Nucleus accumbens (tissue), 56 donors: ENCODE results near the gene RXYLT1.
"Not testable (repeated sequence)": the region's sequence is repeated elsewhere in the genome, so short reads cannot be mapped to it uniquely, and the experiment has no call there.

Experiments
- DNase-seq, 56 donors: peaks; one replicate each; lab custom pipeline; 2025; lab: John Stamatoyannopoulos, UW

RXYLT1 gene

GRCh38 chr12:63842750-63843149, 63.0 kb downstream of the RXYLT1 start:
- not testable (repeated sequence) for DNase-seq

DNA sequence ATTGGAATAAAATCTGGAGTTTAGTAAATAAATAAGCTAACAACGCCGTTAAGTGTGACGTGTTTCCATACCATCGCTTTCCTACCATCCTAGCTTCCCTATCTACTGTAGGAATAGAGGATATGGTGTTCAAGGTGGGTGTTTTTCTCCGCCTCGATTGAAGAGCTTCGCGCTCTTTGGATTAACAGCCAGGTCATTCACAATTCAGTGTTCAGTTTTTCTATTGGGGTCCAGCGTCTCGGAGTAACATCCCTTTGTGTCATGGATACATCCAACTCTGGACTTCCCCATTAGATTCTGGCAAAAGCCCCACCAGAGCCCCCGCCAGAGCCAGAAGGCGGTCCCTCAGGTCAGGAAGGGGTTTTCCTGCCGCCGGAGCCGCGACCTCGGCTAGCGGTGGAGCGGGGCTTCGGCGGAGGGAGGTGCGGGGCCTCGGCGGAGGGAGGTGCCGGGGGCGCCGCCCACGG, 63.6 kb downstream of the RXYLT1 start:
- DNase-seq: peak in 2 of 56 donors; percentile 72 to 88

DNA sequence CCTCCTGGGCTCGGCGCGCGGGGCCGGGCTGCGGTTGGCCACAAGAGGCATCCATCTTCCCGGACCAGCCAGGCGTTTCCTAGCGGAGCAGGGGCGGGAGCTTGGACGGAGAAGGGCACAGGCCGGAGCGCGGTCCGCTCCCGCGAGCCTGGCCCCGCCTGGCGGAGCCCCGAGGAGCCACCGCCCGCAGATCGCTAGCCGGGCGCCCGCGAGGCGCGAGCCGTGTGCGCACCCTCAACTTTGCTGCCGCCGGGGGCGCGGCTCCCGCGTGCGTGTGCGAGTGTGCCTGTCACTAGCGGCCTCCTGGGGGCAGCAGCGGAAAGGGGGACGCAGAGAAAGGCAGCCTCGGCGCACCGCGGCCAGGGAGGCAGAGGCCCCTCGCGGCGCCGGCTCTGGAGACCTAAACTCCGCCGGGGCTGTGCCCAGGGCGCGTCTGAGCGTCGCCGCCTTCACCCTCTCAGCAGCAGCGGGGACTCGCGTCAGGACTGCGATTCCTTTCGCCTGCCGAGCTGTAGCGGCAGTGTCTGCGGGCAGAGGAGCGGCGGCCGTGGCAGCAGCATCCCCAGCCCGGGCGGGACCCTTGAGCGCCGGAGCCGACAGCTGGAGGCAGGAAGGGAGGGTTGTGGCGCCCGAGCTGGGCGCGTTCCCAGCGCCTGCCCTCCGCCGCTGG, 64.1 kb downstream of the RXYLT1 start:
- peak in 55 of 56 donors; percentile 40 to 97 (median 88) for DNase-seq

DNA sequence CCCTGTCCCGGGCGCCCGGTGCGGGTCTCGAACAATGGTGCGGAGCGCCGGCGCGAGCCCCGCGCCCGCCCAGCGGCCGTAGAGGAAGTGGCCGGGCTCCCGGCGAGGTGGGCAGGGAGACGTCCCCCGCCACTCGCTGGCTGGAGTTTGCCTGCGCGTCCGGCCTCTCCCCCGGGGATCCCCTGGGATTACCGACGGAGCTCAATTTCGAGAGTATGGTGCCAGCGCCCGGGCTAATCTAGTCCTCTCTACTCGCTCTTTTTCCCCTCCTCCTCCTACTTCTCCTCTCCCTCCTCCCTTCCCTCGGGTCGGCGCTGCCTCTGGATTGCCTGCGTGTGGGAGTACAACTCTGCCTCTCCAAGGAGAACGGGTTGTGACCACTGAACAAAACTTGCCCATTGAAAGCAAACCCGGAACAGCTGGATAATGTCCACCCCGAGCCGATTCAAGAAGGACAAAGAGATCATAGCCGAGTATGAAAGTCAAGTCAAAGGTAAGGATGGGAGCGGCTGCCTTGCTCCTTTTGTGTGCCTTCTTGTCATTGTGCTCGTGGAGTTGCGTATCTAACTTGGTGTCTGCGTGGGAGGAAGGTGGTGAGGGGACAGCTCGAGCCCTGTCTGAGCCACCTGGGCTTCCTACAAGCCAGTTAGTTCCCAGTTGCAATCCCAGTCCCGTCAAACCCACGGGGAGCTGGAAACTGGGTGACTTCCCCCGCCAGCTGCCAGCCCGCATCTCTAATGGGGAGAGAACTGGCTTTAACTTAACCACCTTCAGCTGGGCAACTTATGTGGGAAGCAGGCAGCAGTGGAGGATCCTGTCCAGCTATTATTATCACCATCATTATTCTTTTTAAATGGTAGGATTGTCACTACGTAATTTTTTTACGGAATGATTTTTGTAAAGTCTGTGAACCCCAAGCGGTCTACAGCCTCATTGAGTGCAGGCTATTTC, 65.0 kb downstream of the RXYLT1 start, which contains the start of gene SRGAP1:
Gene SRGAP1 (plus strand): TSS at position 310 of the 951 bp plus-strand sequence. CDS start 117 bp downstream, at position 427.
- DNase-seq: peak in 49 of 56 donors; percentile 28 to 86 (median 61)

DNA sequence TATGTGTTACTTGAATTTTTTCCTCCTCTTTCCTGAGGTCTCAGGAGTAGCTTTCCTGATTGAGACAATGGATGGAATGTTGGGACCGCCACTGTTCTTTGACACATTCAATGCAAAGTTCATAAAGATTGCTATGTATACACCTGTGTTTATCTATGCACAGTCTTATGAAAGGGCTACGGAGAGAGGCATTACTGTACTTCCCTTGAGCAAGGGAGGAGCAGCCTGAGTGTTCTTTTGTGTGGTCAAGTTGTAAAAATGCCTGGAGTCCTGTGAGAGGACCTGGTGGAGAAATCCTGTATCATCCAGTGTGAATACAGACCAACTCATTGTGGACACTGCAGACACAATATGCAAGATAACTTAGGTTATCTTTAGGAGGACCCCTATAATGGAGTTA, 66.0 kb downstream of the RXYLT1 start:
- no peak for DNase-seq

DNA sequence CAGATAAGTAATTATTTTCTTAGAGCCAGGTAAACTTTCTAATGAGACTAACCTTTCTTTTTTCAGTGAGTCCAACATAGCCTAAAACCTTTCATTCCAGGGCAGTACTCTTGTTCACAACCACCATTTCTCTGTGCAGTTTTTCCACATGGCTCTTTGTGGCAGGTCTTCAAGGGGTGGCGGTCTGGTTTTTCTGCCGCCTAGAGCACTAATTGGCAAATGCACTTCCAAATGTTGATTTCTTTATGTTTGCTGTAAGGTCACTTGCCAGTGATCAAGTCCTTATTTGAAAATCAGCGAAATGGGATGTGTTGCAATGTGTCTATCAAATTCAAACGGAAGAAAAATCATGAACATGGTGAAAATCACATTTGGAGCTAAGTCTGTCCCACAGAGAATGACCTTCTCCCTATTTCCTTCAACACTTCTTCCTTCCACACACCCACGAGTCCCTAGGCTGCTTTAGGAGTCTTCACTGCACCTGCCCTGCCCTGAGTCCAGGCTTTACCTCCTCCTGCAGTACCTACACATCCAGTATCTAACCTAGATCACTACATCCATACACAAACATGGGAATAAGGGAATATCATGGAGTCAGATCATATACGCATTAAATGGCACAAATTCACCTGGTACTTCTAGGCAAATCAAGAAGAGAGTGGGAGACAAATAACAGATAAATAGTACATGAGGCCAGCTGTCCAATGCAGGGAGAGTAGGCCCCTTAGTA, 66.7 kb downstream of the RXYLT1 start:
- peak in 3 of 56 donors; percentile 3 to 4 (median 4) for DNase-seq

DNA sequence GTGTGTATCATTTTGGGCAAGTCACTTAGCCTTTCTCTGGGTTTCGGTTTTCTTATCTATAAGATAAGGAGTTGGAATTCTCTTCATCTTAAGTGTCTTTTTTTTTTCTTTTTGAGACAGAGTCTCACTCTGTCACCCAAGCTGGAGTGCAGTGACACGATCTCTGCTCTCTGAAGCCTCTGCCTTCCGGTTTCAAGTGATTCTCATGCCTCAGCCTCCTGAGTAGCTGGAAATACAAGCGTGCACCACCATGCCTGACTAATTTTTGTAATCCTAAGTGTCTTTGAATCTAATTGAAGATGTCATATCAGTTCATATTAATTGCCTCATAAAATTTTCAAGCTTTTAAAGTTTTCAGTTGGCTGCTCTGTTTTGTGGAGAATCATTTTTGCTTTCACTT, 68.7 kb downstream of the RXYLT1 start:
- no peak for DNase-seq

DNA sequence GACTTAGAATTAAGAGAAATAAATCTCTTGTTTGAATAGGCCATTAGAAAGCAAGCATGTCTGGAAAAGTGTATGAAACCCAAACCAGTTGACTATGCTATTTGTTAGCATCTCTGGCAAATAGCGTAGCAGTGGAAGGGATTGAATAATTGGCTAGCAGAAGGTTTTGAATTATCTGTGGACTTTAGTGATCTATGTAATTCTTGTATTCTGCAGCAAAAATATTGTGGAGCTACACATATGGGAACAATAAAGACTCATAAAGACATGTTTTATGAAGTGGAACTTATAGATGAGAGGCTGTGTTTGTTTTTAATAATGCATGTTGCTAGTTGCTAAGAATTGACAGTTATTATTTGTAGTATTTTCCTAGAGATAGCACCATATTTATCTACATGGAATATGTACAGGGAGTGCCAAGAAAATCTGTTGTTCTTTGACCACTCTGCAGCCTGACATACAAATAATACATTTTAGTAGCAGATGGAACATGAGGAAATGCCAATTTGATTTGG, 69.5 kb downstream of the RXYLT1 start:
- DNase-seq: no peak

- DNase-seq: no peak
These were observed 69.9 kb downstream of the RXYLT1 start for GRCh38 chr12:63849641-63850040.

DNA sequence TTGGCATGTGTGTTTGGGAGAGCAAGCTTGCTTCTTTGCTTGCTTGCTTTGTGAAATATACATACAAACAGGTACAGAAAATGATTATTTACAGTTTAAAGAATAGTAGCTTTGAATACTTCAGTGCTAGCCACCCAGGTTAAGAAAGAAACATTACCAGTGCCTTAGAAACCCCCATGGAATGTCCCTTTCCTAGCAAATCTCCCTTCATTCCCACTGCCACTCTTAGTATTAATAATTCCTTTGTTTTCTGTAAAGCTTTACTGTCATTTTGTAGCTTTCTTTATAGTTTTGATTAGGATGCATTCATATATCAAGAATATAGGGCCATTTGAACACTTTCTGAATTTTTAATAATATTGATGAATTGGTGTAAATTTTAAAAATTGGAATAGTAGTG, 74.3 kb downstream of the RXYLT1 start:
- DNase-seq: no peak

DNA sequence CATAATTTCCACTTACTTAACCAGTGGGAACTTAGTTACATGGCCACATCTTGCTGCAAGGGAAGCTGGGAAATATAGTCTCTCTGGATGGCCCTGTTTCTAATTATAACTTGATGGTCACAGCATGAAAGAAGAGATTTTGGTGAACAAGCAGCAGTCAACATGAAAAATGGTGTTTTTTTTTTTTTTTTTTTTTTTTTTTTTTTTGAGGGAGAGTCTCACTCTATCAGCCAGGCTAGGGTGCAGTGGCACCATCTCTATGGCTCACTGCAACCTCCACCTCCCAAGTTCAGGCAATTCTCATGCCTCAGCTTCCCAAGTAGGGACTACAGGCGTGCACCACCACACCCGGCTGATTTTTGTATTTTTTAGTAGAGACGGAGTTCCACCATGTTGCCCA, 75.6 kb downstream of the RXYLT1 start:
- DNase-seq: no peak

- DNase-seq: no peak
These were observed 78.3 kb downstream of the RXYLT1 start for GRCh38 chr12:63857771-63858670.
